ENCODE measurements around the gene TCOF1.

Gene TCOF1

DNA sequence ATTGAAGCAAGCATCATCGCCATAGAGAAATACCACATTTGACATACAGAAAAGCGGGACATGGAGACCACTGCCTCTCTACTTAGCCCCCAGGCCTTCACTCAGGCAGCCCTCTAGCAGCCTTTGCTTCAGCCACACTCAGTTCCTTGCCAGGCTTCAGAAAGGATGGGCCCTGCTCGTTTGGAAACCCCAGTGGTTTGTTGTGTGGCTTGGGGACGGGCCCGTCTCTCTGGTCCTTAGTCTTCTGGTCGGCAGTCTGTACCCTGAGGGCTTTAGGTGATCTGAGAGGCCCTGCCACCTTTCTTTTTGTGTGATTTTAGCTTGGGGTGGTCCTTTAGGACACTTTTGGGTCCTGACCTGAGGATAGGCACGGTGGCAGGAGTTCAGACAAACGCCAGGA lies 33.7 kb upstream of the TCOF1 start:
- TF ChIP-seq, protein P1, sequence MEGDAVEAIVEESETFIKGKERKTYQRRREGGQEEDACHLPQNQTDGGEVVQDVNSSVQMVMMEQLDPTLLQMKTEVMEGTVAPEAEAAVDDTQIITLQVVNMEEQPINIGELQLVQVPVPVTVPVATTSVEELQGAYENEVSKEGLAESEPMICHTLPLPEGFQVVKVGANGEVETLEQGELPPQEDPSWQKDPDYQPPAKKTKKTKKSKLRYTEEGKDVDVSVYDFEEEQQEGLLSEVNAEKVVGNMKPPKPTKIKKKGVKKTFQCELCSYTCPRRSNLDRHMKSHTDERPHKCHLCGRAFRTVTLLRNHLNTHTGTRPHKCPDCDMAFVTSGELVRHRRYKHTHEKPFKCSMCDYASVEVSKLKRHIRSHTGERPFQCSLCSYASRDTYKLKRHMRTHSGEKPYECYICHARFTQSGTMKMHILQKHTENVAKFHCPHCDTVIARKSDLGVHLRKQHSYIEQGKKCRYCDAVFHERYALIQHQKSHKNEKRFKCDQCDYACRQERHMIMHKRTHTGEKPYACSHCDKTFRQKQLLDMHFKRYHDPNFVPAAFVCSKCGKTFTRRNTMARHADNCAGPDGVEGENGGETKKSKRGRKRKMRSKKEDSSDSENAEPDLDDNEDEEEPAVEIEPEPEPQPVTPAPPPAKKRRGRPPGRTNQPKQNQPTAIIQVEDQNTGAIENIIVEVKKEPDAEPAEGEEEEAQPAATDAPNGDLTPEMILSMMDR (IDR thresholded peaks at IDR 0.05) = no peak
- H3K4me3 ChIP-seq = no peak overlapping the region
- H3K27ac ChIP-seq = no peak overlapping the region
- no peak for DNase-seq (ENCODE audit: low spot score)

DNA sequence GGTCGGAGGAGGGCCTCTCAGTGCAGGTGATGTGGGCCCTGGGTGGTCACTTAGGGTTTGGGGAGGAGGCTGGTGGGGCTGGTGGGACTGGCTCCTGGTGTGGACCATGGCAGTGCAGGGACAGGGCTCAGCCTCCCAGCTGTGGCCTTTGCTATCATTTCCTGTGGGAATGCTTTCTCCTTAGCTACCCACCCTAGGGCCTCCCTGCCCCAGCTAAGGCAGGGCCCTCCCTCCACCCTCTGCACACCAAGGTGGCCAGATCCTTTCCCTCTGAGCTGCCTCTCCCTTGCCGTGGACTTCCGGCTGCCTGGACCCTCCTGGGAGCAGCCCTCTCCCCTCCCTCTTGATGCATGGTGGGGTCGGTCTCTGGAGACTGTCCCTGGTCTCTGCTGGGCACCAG lies 32.1 kb upstream of the TCOF1 start:
- DNase-seq (ENCODE audit: low spot score) = no peak
- TF ChIP-seq, protein P1 (IDR thresholded peaks at IDR 0.05) = no peak

DNA sequence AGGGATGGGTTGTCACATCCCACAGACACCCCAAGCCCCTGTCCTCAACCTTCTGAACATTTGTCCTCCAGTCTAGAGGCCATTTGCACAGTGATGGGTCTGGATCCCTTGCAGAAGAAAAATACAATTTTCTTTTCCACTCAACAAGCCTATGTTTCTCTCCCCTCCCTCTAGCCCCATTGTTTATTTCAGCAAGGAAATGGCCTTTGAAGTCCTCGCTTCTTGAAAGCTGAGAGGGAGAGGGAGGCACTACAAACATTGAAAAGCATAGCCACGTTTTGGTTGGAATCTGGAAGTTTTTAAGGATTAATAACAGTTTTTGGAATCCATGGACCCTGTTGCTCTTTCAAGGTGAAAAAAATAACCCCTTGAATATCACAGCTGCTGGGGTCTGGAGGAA lies 30.8 kb upstream of the TCOF1 start:
- H3K4me3 ChIP-seq = no peak overlapping the region
- TF ChIP-seq, protein P1 (IDR thresholded peaks at IDR 0.05) = no peak
- H3K27ac ChIP-seq = no peak overlapping the region
- no peak for DNase-seq (ENCODE audit: low spot score)

More for the DNA sequence above, 32.1 kb upstream of the TCOF1 start:
- no peak overlapping the region for H3K27ac ChIP-seq
- H3K4me3 ChIP-seq = no peak overlapping the region

DNA sequence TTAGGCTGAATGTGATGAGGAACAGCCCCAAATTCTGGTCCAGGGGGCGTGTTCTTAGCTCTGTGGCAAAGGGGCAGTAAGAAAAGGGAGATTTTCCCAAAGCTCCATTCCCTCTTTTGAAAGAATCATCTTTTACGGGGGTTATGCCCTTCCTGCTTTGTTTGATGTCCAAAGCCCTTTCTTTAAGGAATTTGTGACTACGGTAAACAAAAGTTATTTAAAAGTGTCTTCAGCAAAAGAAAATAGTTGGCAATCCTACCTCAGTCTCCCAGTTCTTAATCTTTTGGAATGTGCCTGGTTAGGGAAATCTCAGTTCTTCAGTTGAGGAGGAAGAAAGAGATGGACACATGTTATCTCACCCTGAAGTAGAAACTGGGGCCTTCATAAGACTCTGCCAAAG lies 30.4 kb upstream of the TCOF1 start:
- Histone ChIP-seq H3K27ac (no peak overlapping the region), H3K4me3 (no peak overlapping the region)
- DNase-seq (ENCODE audit: low spot score) = no peak
- TF ChIP-seq, protein P1 (IDR thresholded peaks at IDR 0.05) = no peak

DNA sequence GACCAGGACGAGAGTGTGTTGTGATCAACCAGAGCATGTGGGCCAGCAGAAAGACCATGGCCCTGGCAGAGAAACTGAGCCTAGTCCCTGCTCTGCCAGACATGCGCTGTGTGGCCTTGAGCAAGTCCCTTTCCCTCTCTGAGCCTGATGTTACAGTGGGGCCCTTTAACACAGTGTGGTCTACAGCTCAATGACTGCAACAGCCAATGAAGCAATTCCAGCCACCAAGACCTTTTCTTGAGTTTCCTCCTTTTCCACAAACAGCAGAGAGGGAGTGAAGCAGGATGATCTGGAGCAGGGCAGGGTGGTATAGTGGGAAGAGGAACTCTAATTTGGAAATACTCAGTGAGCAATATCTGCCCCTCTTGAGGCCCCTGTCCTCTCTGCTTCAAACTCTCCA lies 29.0 kb upstream of the TCOF1 start:
- no peak for DNase-seq (ENCODE audit: low spot score)
- Histone ChIP-seq H3K27ac (no peak overlapping the region), H3K4me3 (no peak overlapping the region)
- TF ChIP-seq, protein P1 (IDR thresholded peaks at IDR 0.05) = no peak

DNA sequence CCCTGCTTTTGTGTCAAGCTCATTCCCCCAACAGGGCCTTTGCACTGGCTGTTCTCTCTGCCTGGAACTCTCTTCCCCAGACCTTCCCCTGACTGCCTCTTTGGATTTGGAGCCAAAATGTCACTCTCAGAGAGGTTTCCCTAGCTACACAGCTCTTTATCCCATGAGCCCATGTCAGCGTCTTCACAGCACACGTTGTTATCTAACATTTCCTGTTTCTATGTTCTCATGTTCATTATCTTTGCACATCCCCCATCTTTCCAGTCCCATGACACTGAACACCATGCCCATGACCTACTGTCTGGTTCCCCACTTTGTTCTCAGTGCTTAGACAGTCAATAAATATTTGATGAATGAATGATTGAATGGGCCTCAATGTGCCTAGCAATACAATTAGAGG lies 28.5 kb upstream of the TCOF1 start:
- TF ChIP-seq, protein P1 (IDR thresholded peaks at IDR 0.05) = no peak
- no peak overlapping the region for H3K4me3 ChIP-seq
- H3K27ac ChIP-seq = no peak overlapping the region
- no peak for DNase-seq (ENCODE audit: low spot score)

DNA sequence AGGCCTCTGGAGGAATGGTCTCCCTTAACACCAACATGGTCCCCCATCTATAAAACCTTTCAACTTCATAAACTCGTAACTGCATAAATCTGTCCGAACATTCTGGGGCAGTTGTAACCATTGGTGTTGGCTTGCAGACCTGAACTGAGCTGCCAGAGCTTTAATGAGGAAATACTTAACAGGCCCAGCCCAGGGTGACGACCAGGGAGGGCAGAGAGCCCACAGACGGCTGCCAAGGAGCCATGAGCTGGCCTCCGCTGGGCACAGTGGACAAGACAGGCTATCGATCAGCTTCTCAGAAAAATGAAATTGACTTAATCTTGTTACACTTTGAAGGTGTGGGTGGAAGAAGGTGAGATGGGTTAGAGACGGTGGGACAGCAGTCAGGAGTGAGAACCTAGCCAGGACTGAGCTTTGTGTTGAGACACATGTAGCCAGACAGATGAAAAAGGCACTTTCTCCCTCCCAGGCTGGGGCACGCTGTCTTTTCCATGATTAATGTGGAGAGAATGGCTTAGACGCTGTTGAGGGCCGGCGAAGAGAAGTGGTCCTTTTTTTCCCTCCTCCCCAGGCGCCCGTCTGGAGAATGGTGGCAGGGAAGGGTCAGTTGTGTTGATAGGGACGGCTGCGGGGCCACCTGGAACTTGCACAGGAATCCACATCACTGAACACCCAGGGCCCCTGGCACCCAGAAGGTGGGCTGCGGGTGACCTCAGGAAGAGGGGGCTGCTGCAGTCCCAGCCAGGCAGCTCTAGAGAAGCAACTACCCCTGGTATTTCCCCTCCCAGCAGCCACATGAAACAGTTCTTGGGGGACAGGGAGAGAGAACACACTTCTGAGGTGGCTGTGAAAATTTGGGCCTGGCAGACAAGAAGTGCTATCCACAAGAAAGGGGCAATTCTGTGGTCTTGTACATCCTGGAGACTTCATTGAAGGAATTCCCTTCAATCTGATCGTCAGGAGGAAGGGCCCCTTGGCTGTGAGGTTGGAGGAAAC lies 27.3 kb upstream of the TCOF1 start:
- DNase-seq (ENCODE audit: low spot score) = no peak
- Histone ChIP-seq H3K4me3 (no peak overlapping the region), H3K27ac (no peak overlapping the region)
- TF ChIP-seq, protein P1 (IDR thresholded peaks at IDR 0.05) = no peak
